HG03066 (cell line): ENCODE data around the gene GLT1D1.

ENCODE experiments used
- ATAC-seq: cut with Tn5 transposase; IDR thresholded peaks from one replicate; pipeline ENCODE4 v1.9.1; 2021; ENCODE audit warnings: low read depth; ENCODE audit not compliant: unreplicated experiment

The GLT1D1 gene

DNA sequence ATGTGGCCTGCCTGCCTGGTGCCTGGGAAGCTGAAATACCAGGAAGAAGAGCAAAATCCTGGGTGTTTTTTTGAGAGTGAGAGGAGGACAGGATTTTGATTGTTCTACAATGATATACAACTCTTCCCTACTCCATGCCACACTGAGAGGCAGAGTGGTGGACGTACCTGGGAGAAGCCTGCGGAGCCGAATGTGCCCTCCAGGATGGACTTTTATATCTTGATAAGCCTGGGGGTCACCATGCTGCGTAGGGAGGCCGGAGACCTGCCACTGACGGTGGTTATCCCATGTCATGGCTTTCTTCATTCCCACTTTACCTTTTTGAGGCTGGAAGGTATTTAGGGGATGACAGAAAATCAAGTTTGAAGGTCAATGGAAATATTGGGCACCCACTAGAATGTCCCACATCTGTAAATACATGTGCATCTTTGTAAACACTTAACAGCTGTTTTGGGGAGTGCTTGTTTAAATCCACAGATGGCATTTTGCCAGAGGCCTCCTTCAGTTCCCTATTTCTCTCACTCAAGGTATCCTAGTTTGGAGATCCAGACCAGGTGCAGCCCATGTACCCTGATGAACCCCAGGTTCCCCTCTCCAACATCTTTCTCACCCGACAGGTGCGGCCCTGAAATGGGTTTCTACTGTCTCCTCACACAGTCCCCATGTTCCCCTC lies 1.1 kb upstream of the GLT1D1 start:
- ATAC-seq, result no peak

DNA sequence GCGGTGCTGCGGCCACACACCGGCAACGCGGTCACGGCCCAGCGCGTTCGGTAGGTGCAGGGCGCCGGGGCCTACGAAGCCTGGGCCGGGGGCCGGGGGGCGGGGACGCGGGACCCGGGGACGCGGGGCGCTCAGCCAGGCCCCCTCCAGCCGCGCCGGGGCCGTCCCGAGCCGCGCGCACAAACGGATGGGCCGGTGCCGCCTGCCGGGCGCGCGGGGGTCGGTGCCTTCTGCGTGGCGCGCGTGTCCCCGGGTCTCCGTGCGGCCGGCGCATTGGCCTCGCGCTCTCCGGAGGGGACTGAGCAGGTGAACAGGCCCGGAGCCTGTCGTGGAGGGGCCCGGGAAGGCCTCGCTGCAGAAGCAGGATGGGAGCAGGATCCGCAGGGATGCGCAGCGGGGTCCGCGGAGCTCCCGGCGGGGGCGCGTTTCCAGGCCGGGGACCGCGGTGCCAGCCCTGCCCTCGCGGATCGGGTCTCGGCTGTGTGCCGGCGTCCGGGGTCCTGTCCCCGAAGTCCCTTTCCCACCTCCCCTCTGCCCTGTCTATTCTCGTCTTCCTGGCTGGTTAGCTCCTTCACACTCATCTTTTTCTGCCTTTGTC lies 421 bp downstream of the GLT1D1 start:
- peak; percentile 41 for ATAC-seq

DNA sequence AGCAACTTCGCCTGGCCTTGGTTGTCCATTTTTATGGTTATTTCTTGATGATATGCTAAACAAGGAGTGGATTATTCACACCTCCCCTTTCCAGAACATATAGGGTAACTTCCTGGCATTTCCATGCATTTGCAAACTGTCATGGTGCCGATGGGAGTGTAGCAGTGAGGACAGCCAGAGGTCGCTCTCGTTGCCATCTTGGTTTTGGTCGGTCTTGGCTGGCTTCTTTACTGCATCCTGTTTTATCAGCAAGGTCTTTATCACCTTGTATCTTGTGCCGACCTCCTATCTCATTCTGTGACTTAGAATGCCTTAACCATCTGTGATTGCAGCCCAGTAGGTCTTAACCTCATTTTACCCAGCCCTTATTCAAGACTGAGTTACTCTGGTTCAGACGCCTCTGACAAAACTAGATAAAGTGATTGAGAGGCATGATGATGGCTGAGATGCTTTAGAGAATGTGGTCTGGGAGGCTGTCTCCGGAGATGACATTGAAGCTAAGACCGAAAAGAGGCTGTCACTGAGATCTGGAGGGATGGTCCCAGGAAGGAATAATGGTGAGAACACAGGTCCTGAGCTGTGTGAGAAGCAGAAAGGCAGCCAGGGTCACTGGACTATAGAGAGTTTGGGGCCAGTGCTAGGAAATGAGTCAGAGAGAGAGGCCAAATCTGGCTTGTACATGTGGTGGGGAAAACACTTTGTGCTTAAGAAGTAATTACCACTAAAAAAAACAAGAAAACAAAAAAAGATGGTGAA lies 2.9 kb downstream of the GLT1D1 start:
- peak; percentile 47 for ATAC-seq

DNA sequence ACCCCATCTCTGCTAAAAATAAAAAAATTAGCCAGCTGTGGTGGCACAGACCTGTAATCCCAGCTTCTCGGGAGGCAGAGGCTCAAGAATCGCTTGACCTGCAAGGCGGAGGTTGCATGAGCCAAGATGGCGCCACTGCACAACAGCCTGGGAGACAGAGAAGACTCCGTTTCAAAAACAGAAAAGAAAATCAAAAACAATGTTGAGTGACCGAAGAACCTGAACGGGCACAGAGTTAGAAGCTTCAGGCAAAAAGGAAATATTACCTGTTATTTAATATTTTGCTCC lies 3.5 kb downstream of the GLT1D1 start:
- ATAC-seq, result no peak

DNA sequence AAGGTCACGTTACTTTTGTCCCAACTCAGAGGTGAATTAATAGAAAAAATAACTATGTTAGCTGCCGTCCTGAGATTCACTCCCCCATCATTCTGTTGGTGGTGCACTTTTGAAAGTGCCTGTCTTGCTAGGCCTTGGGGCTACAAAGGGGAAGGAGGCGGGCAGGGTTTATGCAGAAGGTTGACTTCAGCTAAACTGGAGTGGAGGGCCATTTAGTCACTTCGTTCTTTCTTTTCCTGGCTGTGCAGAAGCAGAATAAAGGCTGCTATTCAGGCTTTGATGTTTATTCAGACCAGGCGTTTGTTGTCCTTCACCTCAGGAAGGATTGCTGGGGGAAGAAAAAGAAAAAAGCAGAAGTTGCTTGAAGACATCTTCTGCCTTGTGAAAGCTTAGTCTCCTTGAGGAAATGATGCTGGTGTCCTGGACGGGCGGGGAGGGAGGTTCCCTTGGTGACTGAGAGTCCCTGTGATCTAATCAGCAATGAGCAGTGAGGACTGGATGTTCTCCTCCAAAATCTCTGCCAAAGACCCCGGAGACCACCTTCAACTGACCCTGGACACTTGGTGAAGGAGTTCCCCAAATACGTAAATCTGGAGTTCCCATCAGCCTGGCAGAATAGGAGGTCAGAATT lies 4.0 kb downstream of the GLT1D1 start:
- ATAC-seq, result no peak

DNA sequence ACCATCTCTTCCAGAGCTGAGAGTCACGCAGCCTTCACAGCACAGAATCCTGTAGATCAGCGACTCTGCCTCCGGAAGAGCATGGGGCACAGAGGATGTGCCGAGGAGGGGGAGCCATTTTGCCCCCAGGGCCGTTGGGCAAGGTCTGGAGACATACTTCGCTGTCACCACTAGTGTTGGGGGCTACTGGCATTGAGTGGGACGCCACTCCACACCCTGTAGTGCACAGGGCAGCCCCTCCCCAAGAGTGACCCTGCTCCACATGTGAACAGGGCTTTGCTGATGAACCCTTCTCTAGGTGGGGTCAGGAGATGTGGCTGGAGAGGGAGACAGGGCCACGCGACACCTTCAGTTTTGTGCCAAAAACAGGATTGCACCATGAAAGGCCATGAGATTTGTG lies 6.0 kb downstream of the GLT1D1 start:
- no peak for ATAC-seq

DNA sequence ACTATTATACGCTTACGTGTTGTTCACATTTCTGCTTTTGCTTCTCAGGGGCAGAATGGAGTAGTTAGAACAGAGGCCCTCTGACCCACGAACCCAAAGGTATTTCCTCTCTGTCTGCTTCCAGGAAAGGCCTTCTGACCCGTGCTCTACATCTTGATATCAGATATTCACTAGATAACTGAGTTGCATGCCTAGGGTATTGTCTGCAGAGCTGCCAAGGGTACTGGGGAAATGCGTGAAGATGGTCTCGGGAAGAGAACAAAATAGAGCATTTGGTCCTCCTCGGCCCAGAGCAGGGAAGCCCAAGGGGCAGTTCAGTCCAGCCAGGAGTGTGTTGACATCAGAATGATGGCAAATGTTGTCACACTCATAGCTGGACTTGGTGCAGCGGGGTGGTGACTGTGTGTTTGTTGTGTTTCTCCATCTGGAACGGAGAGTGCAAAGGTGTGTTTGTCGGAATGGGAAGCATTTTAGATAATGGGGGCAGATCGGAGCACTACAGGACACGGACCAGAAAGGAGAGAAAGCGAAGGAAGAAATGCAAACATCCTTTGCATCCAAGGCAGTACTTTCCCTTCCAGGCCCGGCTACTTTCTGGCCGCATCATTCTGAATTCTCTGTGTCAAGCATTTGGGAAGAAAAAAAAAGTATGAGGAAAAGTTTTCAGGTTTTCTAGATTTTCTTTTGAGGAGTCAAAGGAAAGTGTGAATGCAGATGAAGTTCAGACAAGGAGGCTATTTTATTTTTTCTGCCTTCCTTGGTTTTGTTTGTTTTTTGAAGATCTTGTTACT lies 8.1 kb downstream of the GLT1D1 start:
- no peak for ATAC-seq

DNA sequence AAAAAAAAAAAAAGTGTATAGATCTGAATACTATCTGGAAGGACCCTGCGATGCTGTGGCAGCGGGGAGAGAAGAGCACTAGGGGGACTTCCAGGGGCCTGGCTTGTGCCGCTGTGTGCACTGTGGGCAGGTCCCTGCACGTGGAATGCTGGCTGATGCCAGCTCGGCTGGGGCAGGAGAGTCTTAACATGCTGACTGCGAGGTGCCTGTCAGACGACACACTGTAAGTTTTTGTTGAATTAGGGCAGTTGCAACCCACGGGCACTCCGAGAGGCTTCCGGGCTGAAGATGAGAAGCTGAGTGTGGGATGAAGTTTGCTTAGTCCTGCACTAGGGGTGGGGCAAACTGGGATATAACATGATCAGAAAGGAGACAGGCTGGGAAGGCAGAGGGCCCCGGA lies 10.7 kb downstream of the GLT1D1 start:
- ATAC-seq, result no peak

DNA sequence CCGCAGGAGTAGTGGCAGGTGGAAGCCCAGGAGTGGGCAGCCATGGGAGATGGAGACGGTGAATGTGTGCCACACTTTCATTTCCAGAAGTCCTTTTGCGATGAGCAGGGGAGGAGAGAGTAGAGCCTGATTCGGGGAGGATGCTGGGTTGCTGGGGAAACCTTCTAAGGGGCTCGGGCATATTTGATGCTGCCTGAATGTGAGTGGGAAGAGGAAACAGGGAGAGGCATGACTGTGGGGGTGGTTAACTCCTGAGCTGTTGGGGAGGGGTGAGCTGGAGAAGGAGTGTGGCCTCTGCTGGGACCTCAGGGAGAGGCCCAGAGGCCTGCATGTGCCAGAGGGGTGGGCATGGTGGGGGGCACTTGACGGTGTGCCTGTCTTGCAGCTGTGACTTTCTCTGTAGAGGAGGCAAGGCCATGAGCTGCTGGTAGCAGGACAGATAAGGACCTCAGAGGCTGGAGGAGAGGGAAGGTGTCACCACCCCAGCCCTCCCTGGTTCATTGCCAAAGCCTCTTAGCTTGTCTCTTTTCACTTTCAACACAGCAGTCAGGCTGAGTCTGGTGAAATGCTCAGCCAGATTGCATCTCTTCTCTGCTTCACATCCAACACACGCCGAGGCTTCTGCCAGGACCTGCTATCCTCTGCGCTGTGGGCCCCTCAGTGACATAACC lies 11.4 kb downstream of the GLT1D1 start:
- ATAC-seq, result no peak

DNA sequence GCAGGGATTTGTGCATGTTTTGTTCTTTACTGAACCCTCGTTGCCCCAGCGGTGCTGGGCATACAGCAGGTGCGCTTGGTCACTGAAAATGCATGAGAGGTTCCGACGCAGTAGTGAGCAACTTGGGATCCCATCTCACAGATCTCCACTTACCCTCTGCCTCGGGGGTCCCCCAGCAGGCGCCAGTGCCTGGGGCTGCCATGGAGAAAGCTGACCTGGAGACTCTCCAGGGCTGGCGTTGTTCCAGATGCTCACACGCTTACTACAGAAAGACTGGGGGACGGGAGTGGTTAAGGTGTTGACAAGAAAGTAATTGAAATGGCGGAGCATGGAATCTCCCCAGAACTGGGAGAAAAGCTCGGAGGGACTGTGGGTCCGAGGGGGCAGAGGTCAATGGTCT lies 14.2 kb downstream of the GLT1D1 start:
- no peak for ATAC-seq

DNA sequence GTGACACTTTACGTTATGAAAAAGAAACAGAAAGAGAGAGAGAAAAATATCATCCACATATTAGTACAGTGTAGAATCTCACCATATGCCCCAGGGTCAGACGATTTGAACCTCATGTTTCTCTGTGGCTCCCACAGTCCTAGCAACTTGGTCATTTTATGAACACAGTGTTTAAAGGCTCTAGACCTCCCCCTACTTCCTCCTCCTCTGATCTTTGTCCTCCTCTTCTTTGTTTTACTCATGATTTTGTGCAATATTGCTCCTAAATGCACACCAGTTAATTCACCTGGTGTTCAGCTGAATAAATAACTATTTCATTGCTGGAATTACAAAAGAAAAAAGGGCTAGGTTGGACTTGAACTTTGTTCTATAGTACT lies 18.2 kb downstream of the GLT1D1 start:
- no peak for ATAC-seq

DNA sequence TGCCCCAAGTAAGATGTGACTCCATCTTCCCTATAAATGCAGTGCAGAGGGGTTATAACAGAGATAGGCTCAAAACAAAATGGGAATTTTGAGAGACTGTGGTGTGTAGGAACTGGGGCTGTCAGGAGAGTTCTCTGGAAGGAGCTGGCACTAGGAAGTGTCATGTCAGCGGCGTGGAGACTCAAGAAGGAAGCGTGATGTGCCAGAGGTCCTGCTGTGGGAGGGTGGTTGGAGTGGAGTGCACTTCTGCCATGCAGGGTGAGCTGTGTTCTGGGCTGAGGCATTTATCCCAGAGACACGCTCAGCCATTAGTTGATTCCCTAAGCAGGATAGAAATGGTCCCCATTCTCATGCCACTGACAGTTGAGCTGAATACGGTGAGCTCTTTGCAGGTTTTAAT lies 19.0 kb downstream of the GLT1D1 start:
- no peak for ATAC-seq

DNA sequence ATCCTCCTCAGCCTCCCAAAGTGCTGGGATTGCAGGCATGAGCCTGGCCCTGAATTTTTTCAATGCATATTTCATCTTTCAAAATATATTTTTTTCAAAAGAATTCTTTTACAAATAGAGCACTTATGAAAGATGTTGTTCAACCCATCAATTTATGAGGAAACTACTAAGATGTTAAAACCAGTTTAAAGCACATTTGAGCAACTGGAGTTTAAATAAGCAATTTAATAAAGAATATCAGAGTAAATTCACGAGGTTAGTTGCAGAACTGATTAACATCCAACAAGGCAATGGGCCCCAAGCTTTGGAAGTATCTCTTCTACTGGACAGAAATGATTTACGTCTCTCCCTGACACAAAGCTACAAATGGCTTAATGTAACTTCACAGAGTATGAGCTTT lies 23.3 kb downstream of the GLT1D1 start:
- no peak for ATAC-seq

DNA sequence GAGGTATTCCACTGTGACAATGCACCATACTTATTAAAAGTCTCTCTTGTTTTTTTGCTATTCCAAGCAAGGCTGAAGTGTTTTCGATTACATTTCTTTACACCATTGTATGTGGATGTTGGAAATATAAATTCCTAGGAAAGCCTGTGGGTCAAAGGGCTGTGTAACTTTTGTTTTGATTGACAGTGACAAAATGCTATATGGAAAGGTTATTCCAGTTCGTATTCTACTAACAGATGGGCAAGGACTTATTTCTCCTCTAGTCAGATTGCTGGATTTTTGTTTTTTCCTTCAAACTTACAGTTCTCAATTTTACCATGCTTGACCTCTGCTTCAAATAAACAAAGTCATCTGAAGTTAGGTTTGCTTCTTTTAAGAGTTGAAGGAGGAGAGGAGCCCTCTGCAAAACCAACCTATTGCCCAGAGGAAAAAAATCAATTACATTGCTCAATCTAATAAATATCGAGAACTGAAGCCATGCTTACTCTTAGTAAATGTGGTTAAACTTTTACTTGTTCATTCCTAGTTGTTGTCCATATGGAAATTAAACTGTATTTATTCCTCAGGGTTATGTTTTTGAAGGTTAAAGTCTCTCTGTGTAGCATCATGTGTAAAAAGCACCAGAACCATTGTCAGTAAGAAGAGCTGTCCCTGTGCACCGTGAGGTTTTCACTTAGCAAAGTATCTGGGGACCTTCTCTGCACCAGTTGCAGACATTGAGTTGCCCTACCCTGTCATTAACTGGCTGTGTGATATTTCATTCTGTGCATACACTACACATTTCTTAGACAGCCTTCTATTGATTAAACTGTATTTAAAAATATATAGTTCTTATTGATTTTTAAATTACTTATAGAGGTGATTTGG lies 26.9 kb downstream of the GLT1D1 start:
- no peak for ATAC-seq

DNA sequence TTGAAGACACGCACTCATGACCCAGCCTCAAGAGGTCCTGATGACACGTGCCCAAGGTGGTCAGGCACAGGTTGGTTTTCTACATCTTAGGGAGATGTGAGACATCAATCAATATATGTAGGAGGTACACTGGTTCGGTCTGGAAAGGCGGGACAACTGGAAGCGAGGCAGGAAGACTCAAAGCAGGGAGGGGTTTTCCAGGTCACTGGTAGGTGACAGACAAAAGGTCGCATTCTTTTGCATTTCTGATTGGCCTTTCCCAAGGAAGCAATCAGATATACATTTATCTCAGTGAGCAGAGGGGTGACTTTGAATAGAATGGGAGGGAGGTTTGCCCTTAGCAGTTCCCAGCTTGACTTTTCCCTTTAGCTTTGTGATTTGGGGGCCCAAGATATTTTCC lies 38.6 kb downstream of the GLT1D1 start:
- no peak for ATAC-seq

DNA sequence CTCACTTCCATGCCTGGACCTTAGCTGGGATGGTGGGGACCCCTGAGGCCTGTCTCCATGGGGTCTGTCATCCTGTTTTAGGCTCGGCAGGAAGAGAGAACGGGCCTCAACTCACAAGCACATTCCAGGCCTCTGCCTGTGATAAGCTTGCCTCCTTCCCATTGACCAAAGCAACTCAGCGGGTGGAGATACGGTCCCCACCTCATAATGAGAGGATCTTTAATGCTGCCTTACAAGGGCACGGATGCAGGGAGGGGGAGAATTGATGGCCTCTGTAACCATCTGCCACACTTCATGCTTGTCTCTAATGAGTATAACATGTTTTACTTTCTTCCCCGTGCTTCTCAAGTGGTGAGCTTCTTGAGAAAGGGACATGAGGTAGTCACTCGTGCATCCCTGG lies 50.0 kb downstream of the GLT1D1 start:
- no peak for ATAC-seq

DNA sequence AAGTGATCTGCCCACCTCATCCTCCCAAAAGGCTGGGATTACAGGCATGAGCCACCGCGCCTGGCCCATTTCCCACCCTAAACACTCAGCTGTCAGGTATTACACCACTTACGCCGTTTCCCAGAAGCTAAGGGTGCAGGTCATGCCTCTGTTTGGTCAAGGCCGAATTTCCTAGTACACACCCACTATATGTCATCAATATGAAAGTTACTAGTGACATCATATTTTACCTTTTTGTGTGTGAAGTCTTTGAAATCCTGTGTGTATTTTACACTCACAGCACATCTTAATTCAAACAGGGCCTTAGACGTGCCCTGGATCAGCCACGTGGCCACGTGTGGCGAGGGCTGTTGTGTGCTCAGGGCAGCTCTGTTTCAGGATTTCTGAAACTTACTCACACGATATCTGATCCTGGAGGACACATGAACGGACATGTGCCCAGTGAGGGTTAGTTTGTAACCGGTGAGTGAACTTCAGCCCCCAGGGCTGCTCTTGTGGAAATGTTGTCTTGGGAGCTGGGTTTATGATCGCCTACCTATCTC lies 51.8 kb downstream of the GLT1D1 start:
- no peak for ATAC-seq

DNA sequence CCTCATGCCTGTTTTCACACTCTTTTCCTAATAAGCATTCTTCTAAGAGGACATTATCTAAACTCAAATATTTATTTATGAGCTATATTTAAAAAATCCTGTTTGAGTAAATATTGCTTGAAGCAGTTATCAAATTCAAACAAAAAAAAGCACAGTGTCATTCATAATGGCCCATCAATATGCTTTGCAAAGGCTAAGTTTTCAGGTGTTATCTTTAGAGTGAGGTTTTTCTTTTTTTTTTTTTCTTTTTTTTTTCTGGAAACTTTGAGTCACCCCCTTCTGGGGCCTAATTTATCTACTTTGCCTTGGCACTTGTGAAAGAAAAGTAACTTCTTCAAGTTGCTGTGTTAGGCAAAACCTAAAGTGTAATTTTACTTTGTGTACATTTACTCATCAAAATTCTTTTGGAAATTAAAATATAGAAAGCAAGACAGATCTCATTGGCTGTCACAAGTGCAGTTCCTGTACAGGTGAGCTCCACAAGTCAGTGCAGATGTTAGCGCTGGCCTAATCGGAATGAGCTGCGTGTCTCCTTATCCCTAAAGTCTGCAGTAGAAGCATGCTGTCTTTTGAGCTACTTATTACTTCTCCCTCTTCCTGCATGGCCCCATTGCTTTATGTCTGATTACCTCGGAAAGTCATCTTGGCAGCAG lies 53.3 kb downstream of the GLT1D1 start:
- ATAC-seq, result no peak

DNA sequence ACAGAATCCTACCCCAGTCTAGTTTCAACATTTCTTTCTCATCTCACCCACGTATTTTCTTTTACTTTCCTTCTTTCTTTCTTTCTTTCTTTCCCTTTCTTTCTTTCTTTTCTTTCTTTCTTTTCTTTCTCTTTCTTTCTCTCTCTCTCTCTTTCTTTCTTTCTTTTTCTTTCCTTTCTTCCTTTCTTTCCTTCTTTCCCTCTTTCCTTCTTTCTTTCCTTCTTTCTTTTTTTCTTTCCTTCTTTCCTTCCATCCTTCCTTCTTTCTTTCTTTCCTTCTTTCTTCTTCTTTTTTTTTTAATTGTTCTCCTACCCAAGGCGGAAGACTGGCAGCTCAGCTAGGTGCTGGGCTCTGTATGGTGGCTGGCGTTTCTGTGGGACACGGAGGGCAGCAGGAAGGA lies 55.0 kb downstream of the GLT1D1 start:
- no peak for ATAC-seq
